ENCODE measurements around the gene ZNF280C. TPM values are rescaled to one million over a fixed set of nuclear protein-coding genes. Genes with fewer than 3 reads are reported as not detected.

ZNF280C gene
- total RNA-seq, 1 donor from 2014 or later: 5.1 TPM

- ATAC-seq (peak; percentile 62), DNase-seq (no peak)
- no peak for TF ChIP-seq CTCF (IDR thresholded peaks at IDR 0.05)
- no peaks in the 10 kb centered on the region for H3K4me1 ChIP-seq
- H3K4me3 ChIP-seq: no peak overlapping the region
- H3K36me3 ChIP-seq: no peaks in the 10 kb centered on the region
- peak overlapping the region; percentile 3 for H3K27ac ChIP-seq
- intact Hi-C loops (cut with DNase I): no loop called here
- no peaks in the 10 kb centered on the region for H3K9me3 ChIP-seq
- no peaks in the 10 kb centered on the region for H3K27me3 ChIP-seq
Measured at GRCh38 chrX:130224810-130225209, 43.9 kb downstream of the ZNF280C start.

GRCh38 chrX:130216320-130216719, 52.4 kb downstream of the ZNF280C start:
- Histone ChIP-seq H3K4me1 (no peaks in the 10 kb centered on the region), H3K27me3 (no peaks in the 10 kb centered on the region), H3K36me3 (no peaks in the 10 kb centered on the region), H3K4me3 (no peak overlapping the region), H3K9me3 (no peaks in the 10 kb centered on the region), H3K27ac (no peak overlapping the region)
- intact Hi-C loops (cut with DNase I): no loop called here
- ATAC-seq (no peak), DNase-seq (no peak)
- TF ChIP-seq CTCF (IDR thresholded peaks at IDR 0.05): no peak

- no peaks in the 10 kb centered on the region for H3K9me3 ChIP-seq
- ATAC-seq: no peak
- no peaks in the 10 kb centered on the region for H3K4me1 ChIP-seq
Measured at GRCh38 chrX:130213376-130213775, 55.3 kb downstream of the ZNF280C start.

GRCh38 chrX:130212371-130212770, 56.3 kb downstream of the ZNF280C start:
- no peak for ATAC-seq
- no peaks in the 10 kb centered on the region for H3K4me1 ChIP-seq

More at GRCh38 chrX:130213376-130213775, 55.3 kb downstream of the ZNF280C start:
- H3K27me3 ChIP-seq: no peaks in the 10 kb centered on the region
- no peak overlapping the region for H3K4me3 ChIP-seq
- peaks cover 4% of the 10 kb centered on the region for H3K36me3 ChIP-seq
- DNase-seq: no peak
- H3K27ac ChIP-seq: no peak overlapping the region
- TF ChIP-seq CTCF (IDR thresholded peaks at IDR 0.05): no peak
- intact Hi-C loops (cut with DNase I): no loop called here

GRCh38 chrX:130211415-130212186, 57.1 kb downstream of the ZNF280C start:
- H3K27ac ChIP-seq: no peak overlapping the region
- TF ChIP-seq CTCF (IDR thresholded peaks at IDR 0.05): no peak
- no peaks in the 10 kb centered on the region for H3K4me1 ChIP-seq
- ATAC-seq (no peak), DNase-seq (no peak)
- no peaks in the 10 kb centered on the region for H3K27me3 ChIP-seq
- H3K4me3 ChIP-seq: no peak overlapping the region
- H3K36me3 ChIP-seq: peaks cover 4% of the 10 kb centered on the region
- H3K9me3 ChIP-seq: no peaks in the 10 kb centered on the region
- intact Hi-C loops (cut with DNase I): no loop called here

More at GRCh38 chrX:130212371-130212770, 56.3 kb downstream of the ZNF280C start:
- H3K9me3 ChIP-seq: no peaks in the 10 kb centered on the region
- no peak for TF ChIP-seq CTCF (IDR thresholded peaks at IDR 0.05)
- no peaks in the 10 kb centered on the region for H3K27me3 ChIP-seq
- DNase-seq: no peak
- no peak overlapping the region for H3K4me3 ChIP-seq
- H3K27ac ChIP-seq: no peak overlapping the region
- intact Hi-C loops (cut with DNase I): no loop called here
- peaks cover 4% of the 10 kb centered on the region for H3K36me3 ChIP-seq
